NCI-H128 (cell line): ENCODE results near the gene FN1.
"Not testable (repeated sequence)": the region's sequence is repeated elsewhere in the genome, so short reads cannot be mapped to it uniquely, and the experiment has no call there.

Source experiments
- DNase-seq: peaks from one replicate; lab custom pipeline; 2025; ENCODE audit not compliant: unreplicated experiment; lab: John Stamatoyannopoulos, UW

The FN1 gene

DNA sequence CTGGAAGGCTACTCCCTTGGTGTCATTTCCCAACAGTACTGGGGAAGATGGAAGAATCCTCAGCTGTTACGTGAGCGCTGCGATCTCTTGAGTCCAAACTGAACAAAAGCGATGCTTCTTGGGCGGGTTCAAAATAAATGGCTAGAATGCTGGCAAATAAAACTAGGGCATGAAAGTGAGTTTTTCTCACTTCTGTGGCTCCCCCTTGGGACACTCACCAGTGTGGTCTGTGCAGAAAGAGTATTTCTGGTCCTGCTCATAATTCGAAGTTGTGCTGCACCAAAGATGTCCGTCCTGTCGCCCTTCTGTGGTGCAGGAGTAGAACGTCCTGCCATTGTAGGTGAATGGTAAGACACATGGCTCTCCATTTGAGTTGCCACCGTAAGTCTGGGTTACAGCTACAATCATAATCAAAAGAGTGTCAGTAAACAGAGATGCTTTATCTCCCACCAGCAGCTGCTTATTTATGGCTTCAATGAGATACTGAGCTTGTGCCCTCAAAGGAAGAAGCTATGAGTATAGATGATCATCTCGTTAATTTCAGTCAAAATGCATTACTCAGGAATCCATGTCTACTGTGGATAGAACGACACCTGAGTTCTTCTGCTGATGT lies 11.8 kb downstream of the FN1 start:
- DNase-seq: no peak

DNA sequence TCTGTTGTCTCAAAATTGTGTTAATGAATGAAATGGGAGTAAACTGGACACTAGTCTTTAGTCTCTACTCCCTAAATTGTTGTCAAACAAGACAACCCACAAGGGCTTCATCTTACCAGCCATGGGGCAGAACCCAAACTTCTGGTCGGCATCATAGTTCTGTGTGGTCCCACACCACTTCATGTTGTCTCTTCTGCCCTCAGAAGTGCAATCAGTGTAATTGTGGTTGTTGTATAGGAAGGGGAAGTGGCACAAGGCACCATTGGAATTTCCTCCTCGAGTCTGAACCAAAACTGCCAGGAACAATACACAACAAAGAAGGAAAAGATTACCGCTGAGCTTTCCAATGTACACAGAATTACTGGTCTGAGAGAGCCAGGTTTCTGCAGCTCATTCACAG lies 12.6 kb downstream of the FN1 start:
- no peak for DNase-seq

DNA sequence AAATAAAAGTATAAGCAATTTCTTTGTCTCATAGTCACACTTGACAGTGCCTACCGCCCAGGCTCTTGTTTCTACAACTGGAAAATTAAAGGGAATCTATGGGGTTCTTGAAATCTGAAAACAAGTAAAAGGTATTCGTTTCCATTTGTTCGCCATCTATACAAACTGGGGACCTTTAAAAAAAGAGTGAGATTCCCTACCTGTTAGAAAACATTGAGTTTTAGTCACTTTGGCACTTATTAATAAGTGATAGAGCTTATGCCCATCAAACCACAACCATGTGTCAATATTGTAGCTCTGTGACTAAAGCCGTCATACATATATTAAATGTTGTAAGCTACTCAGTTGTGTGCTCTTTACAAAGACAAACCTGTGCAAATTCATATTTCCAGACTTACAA lies 13.2 kb downstream of the FN1 start:
- DNase-seq: no peak

DNA sequence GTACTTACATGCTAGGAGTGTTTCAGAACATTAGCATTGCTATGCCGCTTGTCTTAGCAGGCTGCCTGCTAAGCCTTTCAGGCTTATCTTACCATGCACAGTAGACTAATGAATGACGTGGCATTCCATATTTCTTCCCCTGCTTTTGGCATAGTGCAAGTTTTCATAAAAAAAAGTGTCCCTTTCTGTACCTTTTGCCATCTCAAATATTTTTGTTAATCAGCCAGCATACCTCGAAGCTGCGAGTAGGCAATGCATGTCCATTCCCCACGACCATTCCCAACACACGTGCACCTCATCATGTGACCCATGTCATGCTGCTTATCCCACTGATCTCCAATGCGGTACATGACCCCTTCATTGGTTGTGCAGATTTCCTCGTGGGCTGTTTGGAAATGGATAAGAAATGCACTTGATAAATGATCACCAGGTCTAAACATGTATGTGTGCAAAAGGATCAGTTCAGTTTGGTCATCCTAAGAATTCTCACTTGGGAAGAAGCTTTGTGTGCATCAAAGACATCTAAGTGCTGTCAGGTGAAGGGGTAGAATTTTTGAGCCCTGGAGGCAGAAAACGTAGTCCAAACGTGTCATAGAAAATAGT lies 13.9 kb downstream of the FN1 start:
- no peak for DNase-seq

DNA sequence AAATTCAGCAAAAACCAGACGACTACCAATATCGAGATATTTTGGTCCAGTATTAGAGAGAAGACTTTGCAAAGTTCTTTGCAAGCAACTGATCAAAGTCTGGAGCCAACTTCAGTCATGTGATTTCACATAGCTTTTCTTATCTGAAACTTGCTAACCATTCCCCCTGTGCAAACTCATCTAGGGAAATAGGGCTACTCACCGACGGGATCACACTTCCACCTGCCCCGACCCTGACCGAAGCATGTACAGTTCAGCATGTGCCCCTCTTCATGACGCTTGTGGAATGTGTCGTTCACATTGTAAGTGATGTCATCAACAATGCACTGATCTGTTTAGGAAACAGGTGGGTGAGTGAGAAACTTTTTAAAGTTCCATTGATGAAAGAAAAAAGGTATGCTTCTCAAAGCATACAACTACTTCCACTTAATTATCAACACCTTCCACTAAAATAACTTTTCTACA lies 15.4 kb downstream of the FN1 start:
- DNase-seq: no peak

DNA sequence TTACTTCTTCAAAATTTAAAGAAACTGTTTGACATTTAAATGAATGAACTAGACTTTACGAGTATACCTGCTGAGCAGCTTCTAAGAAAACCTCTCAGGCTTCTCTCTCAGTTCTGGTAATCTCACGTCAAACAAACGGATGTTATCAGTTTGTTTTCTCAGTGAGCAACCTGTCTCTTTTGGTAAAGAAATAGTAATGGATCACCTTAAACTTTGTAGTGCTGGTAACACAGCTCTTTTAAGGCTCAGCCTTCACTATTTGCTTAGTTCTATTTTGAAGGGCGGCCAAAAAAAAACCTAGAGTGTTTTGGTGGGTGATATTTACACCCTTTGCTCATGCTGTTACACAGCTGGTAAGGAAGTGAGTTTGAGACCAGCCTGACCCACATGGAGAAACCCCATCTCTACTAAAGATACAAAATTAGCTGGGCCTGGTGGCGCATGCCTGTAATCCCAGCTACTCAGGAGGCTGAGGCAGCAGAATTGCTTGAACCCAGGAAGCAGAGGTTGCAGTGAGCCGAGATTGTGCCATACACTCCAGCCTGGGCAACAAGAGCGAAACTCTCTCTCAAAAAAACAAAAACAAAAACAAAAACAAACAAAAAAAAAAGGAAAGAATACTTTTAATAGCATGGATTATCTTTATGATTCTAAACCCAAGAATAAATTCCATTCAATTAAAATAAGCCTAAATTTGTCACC lies 15.9 kb downstream of the FN1 start:
- no peak for DNase-seq

DNA sequence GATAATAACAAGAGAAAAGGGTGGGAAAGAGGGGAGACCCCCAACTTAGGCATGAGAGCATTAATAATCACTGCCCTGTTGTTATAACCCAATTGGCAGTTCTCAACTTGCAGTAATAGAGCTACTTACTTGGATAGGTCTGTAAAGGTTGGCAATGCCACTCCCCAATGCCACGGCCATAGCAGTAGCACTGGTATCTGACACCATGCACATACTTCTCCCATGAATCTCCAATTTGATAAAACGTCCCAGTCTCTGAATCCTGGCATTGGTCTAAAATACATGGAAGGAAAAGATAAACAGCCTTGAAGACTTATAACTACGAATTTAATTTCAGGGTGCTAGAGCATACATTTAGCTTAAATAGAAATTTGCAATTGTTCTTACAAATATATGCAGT lies 16.8 kb downstream of the FN1 start:
- DNase-seq: no peak

DNA sequence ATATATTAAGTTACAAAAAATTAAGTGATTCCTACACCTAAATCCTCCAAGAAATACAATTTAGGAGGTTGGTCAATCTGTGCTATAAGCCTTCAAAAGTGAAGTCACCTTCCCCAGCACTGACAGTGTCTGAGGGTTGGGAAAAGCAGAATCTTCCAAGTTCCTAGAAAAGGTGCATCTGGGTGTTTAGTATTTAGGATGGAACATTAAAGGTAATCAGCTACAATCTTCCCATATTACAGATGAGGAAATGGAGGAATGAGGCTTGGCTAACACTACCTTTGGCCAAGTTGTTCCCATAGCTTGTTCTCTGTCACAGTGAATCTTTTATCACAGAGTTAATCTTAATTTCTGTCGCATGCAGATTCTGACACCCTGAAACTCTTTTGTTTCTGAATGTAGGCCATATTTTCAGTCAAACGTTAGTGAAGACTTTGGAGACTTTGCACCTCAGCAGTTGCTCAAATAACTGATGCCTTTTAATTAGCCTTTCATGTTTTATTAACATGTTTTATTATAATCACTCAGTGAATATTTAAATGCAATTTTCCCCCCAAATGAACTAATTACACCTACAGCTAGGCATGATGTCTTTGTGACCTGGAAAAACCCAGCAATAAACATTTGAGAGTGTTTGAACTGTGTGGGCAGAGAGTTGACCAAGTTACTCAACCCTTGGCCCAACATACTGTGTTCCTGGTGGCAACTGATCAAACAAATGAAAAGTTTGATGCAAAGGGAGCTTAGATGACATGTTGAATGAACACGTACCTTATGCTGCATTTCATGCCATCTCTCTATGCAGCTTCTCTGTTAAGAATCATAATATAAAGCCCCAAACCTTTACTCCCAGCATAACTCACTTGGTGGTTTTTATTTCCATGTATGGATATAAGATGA lies 17.6 kb downstream of the FN1 start:
- no peak for DNase-seq

DNA sequence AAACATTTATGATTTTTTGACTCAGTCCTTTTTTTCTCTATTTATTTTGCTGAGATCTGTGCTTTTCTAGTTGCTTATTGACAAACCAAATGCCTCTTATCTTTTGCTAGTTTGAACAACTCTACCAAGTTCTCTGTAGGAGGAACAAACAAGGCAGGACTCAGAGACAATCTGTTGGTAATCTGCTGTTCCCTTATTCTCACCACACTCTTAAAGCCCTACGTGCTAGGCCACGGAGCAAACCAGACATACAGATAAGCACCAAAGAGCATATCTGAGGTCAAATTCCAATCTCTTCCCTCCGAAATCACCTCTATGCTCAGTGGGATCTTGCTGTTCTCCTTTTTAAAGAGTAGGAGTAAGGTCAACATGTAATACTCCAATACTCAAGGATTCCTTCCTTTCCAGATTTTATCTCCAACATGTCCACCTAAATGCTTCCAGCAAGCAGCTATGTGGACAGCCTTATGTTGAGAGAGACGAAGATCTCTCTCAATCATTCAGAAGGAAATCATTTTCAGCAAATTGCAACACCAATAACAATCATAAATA lies 18.4 kb downstream of the FN1 start:
- no peak for DNase-seq

DNA sequence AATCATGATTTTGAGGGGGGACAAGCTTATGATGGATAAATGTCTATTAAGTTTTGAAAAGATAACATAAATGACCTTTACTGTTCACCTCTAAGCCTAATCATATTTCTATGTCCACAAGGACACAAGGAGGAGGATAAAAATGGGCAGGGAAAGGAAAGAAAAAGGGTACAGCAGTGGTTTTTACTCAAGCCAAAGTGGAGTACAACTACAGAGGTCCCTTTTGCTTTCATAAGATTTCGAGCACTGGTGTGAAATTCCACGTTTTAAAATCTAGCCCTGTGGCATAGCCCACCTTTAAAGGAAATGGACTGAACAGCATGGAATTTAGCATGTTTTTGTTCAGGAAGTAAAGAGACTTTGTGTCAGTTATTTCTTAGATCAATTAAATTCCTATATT lies 19.2 kb downstream of the FN1 start:
- no peak for DNase-seq

DNA sequence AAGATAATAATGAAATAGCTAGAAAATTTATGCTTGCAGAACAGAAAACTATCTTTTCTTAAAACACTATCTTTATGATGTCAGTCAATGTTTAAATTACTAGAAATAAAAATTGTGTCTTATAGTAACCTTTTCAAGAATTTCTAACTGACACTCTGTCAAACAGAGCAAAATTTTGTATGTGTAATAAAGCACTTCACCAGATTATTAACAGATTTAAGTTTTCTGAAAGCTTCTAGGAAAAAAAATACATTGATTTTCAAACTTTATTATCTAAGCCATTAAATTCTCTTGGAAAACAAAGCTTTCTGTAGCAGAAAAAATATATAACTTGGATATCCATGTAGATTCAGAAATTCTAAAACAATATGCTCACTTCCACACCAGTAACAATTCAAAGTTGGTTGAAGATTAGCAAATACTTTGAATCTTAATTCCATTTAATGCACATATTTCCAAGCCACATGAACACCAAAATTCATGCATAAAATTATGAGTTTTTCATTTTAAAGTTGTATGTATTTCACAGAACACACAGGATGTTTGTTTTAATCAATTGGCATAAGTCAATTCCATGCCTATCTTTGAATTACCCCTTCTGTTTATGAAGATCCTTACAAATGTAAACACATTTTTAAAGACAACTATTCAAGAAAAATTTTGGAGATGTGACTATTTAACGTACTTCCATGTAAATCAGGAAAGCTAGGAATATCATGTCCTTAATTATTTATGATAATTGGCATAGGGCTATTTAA lies 19.9 kb downstream of the FN1 start:
- no peak for DNase-seq

DNA sequence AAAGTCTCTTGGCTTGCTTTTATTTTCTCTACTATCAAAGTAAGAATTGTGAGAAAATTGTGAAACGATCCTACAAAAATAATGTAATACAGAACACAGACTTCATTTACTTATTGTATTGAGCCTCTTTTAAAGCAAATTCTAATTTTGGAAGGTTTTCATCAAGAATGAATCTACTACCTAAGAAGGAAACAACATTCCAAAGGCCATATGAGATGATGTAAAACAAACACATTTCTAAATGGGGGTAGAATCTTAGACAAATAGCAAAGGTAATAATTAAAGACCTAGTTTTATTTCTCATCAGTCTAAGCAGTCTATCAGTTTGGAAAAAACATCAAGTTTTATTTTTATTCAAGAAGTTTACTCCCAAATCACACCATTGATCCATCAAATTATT lies 20.6 kb downstream of the FN1 start:
- DNase-seq: no peak

DNA sequence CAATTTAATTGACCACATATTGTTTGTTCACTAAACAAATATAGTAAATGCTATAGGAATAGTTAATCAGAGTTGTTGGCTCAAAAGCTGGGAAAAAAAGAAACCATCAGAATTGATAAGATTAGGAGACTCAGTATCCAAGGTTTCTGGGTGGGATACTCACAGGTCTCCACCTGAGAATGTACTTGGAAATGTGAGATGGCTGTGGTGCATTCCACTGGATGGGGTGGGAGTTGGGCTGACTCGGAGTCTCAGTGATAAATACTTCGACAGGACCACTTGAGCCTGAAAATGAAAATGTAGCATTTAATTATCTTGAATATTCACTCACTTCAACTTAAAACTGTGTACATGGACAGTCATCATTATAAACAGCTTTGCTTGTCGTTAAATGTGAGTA lies 21.2 kb downstream of the FN1 start:
- no peak for DNase-seq

DNA sequence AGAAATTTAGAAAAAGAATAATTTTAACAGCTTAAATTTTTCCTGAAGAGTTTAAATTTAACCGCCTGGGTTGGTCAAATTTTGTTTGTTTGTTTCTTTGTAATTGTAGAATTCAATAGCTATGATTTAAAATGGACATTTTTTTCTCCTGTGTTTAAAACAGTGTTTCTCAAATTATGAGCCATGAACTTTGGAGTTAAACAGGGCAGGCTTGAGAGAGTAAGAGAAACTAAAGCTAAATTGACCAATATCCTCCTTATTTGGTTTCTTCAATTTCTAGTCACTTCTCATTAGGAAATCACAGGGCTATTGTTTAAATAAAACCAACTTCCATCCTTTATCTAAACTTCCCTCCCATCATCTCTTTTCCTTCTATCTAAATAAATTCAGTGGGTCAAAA lies 21.9 kb downstream of the FN1 start:
- no peak for DNase-seq

DNA sequence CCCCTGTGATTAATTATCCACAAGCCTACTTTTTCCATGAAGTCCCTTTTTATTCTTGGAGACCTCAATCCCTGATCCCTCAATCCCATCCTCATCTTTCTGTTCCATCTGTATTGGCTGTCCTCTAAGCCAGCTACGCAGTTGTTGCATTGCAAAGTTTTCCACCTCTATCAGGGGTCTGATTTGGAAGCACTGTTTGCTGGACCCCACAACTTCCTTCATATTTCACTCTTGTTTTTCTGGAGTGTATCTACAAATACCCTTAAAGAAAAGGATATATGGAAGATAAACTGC lies 22.4 kb downstream of the FN1 start:
- no peak for DNase-seq

DNA sequence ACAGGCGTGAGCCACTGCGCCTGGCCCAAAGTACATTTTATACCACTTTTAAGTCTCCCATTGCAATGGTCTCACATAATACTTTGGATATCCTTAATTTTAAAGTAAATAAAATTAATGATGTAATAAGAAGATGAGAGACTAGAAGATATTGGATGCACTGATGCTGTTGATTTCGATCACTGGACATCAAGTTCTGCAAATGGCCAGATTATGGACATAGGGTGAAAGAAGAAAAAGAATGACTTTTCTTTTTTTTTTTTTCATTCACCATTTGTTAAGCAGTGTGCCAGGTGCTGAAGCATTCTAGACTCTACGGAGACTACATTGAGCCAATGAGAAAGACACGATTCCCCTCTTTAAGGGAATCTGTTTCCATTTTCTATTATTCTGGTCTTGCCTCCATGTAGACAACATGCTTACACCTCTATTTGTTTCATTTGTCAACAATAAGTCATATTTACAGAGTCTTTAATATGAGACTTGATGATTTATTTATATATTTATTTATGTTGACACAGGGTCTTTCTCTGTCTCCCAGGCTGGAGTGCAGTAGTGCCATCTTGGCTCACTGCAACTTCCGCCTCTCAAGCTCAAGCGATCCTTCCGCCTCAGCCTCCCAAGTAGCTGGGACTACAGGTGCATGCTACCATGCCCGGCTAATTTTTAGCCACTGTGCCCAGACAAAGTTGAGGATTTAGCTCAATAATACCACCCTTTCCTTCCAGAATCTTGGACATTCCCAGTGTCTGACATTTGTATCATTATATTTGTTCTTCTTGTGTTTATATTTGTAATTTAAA lies 23.7 kb downstream of the FN1 start:
- DNase-seq: no peak

DNA sequence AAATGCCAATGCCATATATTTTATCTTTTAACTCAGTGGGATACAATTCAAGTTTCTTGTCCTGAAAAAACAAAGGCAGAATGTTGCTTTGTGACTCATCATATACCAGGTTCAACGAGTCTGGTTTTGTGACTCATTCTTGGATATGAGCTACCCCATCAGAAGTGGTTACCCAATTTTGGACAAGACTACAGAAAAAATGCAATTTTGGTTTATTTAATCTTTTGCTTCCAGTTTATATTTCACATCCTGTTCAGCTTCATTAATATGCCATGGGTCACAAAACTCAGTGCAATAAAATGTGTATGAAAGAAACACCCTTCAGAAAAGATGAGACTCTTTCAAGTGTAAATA lies 25.0 kb downstream of the FN1 start:
- no peak for DNase-seq

DNA sequence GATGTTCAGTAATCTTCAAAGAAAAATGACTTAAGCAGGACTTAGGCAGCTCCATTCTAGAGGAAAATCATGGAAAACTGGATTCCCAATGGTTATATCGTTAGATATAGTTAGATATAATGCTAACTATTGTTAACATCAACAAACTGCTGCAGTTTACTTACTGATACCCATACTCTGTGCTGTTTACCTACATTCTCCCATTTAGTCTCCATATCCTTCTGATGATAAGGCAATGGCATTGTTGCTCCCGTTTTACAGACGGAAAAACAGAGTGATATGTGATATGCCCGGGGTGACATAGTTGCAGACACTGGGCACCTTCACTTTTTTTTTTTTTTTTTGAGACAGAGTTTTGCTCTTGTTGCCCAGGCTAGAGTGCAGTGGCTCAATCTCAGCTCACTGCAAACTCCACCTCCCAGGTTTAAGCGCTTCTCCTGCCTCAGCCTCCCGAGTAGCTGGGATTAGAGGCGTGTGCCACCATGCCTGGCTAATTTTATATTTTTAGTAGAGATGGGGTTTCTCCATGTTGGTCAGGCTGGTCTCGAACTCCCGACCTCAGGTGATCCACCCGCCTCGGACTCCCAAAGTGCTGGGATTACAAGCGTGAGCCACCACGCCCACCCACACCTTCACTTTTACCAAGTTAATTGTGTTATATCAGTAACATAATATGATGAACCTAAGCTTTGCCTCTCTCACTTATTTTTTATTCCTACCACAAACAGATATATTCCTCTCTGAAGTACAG lies 25.5 kb downstream of the FN1 start:
- DNase-seq: not testable (repeated sequence)

DNA sequence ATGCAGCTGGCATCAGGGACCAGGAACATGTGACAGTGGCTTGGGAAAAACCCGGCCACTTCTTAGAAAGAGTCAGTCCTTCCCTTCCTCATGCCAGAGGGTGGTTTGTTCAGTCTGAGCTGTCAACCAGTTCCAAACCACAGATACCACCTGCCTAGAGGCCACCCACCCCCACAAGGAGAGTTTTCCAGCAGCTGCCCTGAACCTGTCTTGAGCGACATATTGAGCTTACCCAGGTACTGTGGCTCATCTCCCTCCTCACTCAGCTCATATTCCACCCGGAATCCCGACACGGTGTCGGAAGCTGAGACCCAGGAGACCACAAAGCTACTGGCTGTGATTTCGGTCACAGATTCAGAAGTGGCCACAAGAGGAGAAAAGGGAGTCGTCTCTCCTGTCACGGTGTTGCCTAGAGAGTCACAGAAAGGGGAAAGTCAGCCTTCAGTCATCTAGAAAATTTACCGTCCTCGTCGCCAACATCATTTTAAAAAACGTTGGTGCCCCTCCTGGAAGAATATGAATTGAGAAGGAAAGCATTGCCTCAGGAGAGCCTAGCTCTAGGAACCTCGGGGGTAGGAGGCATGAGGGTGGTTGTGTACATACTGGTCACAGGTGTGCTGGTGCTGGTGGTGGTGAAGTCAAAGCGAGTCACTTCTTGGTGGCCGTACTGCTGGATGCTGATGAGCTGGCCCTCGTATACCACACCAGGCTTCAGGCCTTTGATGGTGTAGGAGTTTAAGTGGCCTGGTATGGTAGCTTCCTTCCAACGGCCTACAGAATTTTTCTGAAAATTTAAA lies 26.3 kb downstream of the FN1 start:
- no peak for DNase-seq
